Right atrium auricular region (tissue), 2 donors: Measurements from ENCODE around the gene QPCTL. TPM values are rescaled to one million over a fixed set of nuclear protein-coding genes. Genes with fewer than 3 reads are reported as not detected.
A peak's percentile ranks its signal among the peaks of the same experiment; 100 is the strongest.

Experiments used
- DNase-seq: peaks from one replicate; pipeline ENCODE4 v3.0.0-alpha.2; 2019; ENCODE audit warnings: low spot score
- H3K27ac ChIP-seq, 2 donors: fragments of 200-600 bp; sonication (generic); 1 replicate in 1 of 2; 2 replicates in 1 of 2; pipeline ENCODE4 v1.5.1; 2016 to 2019
- H3K27me3 ChIP-seq, 2 donors: fragments of 200-600 bp; sonication (generic); one replicate each; pipeline versions ENCODE4 v1.5.1 to v1.6.0; 2017 to 2019
- H3K36me3 ChIP-seq: fragments of 200-600 bp; sonication (generic); one replicate; pipeline ENCODE4 v1.5.1; 2016
- H3K4me1 ChIP-seq, 2 donors: fragments of 200-600 bp; sonication (generic); one replicate each; pipeline versions ENCODE4 v1.5.1 to v1.6.0; 2017 to 2019
- H3K4me3 ChIP-seq, 2 donors: fragments of 200-600 bp; sonication (generic); 1 replicate in 1 of 2; 2 replicates in 1 of 2; pipeline ENCODE4 v1.5.1; 2017 to 2019; ENCODE audit warnings: mild to moderate bottlenecking in 1 of 2, moderate library complexity in 1 of 2
- H3K9me3 ChIP-seq, 2 donors: fragments of 200-600 bp; sonication (generic); one replicate each; pipeline ENCODE4 v1.5.1; 2019
- total RNA-seq, 2 donors: library from RNA; depleted of rRNA; stranded (reverse); fragments of >200 nt; gene quantifications; one replicate each; pipeline ENCODE4 v1.1.0, GENCODE V29; 2016
- TF ChIP-seq, protein P1 (sequence below), 2 donors: fragments of 200-600 bp; sonication (generic); IDR thresholded peaks; one replicate each; pipeline ENCODE4 v1.5.1; 2019; ENCODE audit warnings: antibody characterized with exemption in 2 of 2

The QPCTL gene
- total RNA-seq = 1 to 10 TPM; 2.4 to 3.0 TPM

DNA sequence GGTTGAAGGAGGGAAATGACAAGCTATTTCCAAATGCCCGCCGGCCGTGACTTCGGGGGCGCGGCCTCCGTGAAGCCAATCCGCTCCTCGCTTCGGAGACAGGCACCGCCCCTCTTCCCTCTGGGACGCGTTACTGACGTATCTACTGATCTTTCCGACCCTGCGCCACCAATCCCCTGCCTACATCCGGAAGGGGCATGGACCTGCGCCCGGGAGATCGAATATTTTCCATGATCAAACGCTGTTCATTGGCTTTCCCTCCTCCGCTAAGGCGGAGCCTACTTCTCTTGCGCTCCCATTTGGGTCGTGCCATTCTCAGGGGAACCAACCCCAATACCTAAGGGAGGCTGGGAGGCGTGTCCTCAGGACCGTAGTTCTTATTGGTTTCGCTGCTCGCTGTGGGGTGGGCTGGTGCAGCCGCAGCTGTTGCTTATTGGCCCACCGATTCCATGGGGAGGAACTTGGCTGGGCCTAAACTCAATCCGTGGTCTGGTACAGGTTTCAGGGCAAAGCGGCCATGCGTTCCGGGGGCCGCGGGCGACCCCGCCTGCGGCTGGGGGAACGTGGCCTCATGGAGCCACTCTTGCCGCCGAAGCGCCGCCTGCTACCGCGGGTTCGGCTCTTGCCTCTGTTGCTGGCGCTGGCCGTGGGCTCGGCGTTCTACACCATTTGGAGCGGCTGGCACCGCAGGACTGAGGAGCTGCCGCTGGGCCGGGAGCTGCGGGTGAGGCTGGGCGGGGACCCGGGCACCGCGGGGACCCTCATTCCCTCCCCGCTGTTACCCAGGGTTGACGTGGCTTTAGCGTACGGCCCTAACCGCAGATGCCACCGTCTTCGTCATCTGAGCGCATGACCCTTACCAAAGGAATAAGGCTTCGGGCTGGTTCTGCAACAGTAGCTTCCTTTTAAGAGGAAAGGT is at the start of gene QPCTL:
TSS of gene QPCTL (plus strand) at position 480 of the 919 bp plus-strand sequence. CDS start at position 518, 38 bp downstream.
- H3K36me3 ChIP-seq = peaks cover 20% of the 10 kb centered on the region
- H3K27me3 ChIP-seq = no peaks in the 10 kb centered on the region
- H3K9me3 ChIP-seq = no peaks in the 10 kb centered on the region
- peak; percentile 98 for DNase-seq
- H3K27ac ChIP-seq = peak within 1 kb of the TSS; percentile 86 to 92
- TF ChIP-seq, protein P1, sequence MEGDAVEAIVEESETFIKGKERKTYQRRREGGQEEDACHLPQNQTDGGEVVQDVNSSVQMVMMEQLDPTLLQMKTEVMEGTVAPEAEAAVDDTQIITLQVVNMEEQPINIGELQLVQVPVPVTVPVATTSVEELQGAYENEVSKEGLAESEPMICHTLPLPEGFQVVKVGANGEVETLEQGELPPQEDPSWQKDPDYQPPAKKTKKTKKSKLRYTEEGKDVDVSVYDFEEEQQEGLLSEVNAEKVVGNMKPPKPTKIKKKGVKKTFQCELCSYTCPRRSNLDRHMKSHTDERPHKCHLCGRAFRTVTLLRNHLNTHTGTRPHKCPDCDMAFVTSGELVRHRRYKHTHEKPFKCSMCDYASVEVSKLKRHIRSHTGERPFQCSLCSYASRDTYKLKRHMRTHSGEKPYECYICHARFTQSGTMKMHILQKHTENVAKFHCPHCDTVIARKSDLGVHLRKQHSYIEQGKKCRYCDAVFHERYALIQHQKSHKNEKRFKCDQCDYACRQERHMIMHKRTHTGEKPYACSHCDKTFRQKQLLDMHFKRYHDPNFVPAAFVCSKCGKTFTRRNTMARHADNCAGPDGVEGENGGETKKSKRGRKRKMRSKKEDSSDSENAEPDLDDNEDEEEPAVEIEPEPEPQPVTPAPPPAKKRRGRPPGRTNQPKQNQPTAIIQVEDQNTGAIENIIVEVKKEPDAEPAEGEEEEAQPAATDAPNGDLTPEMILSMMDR (IDR thresholded peaks at IDR 0.05) = no peak
- H3K4me1 ChIP-seq = peaks cover 0 to 19% of the 10 kb centered on the region in 2 donors
- H3K4me3 ChIP-seq = peak within 1 kb of the TSS; percentile 81 to 85

DNA sequence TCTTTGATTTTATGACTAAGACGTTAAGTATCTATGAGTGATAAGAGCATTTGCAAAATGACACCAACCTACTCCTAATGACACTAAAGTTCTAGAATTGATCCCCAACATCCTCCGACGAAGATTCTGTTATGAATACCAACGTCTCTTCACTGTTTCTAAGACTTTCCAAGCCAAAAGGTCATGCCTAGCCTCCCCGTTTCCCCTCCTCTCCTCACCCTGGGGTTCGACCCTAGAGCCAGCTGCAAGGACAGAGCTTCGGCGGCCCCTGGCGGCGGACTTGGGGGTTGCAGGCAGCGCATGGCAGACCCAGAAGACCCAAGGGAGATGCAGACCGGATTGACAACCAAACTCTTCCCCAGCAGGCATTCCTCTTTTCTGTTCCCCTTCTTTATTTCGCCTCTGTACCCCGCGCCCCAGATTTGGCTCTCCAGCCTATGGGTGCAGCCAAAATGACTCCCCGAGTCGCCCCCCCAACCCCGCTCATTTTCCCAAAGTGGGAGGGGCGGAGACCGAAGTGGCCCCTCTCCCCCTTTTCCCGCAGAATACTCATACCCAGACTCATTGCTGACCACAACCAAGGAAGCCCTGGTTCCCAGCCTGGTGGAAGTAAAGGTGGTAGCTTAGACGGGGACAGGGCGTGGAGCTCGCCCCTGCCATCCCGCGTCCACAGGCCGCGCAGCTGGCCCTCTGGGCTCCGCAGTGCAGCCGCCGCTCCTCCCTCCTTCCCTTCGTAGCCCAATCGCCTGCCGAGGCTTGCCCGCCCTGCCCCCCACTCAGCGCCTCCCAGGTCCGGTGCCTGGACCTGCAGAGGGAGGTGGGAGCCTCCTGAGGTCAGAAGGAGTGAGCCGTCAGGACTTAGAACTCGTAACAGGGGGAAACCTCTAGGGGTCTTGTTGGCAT is 49.2 kb upstream of the QPCTL start:
- Histone ChIP-seq H3K36me3 (no peaks in the 10 kb centered on the region), H3K27ac (no peak overlapping the region), H3K27me3 (no peaks in the 10 kb centered on the region), H3K9me3 (no peaks in the 10 kb centered on the region), H3K4me1 (peaks cover 0 to 45% of the 10 kb centered on the region in 2 donors), H3K4me3 (no peak overlapping the region)
- TF ChIP-seq, protein P1 (IDR thresholded peaks at IDR 0.05) = peak; percentile 99
- peak; percentile 84 for DNase-seq

DNA sequence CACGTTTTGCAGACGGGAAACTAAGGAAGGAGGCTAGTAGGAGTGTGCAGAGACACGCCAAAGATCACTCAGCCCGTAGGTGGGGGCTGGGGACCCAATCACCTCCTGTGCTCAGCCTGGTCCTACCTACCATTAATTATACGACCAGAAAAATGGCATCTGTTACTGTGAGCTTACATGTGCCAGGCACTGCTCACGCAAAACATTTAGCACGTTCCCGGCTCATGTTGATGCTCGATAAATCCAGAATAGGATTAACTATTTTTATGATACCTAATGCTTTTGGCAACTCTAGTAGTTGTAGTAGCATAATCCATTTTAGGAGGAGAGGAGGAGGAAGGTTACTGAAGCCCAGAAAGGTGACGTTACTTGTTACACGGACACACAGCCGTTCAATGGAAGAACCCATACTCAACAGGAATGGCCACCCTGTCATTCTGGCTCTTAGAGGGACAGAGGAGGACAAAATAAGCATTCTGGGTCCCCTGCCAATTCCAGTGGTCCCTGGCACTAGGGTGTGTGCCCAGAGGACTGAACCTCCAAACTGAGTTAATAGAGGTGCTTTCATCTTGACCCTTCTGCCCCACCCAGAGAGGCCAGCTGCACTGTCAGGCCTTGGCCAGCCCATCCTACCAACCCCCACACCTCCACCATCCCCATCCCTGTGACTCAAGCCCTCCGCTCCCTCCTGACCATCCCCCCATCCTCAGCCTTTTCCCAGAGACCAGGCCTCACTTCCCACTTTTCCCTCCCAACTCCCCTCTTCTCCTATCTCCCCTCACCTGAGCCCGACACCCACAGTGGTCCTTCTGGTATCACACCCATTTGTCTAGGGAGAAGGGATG is 48.3 kb upstream of the QPCTL start:
- Histone ChIP-seq H3K36me3 (no peaks in the 10 kb centered on the region), H3K4me3 (no peak overlapping the region), H3K4me1 (peaks cover 0 to 37% of the 10 kb centered on the region in 2 donors), H3K27ac (no peak overlapping the region), H3K27me3 (no peaks in the 10 kb centered on the region), H3K9me3 (no peaks in the 10 kb centered on the region)
- TF ChIP-seq, protein P1 (IDR thresholded peaks at IDR 0.05) = no peak
- no peak for DNase-seq

DNA sequence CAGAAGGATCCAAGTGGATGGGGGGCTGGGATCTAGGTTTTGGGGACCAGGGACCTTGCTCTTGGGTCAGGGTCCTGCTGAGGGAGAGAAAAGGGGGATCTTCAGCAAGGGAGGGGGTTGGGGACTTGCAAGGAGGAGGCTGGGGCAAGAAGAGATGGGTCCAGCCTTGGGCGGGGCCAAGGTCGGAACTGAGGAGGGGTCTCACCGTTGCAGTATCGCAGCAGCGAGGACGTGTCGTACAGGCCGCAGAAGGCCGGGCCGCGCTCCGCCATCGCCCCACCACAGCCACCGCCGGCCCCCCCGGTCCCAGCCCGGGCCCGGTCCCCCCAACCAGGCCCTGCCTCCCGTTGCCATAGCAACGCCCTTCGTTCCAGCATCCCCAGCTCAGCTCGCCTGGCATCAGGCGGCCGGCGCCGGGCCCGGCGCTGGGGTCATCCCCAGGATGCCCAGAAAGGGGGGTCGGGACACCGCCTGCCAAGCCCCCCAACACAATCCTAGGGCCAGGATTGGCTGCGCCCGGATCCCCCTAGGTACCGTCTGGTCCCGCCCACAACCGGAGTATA is 47.3 kb upstream of the QPCTL start:
- peaks cover 0 to 33% of the 10 kb centered on the region in 2 donors for H3K4me1 ChIP-seq
- no peaks in the 10 kb centered on the region for H3K36me3 ChIP-seq
- DNase-seq = no peak
- TF ChIP-seq, protein P1 (IDR thresholded peaks at IDR 0.05) = no peak
- no peaks in the 10 kb centered on the region for H3K27me3 ChIP-seq
- no peak overlapping the region for H3K27ac ChIP-seq
- peak overlapping the region; percentile 41 to 49 for H3K4me3 ChIP-seq
- no peaks in the 10 kb centered on the region for H3K9me3 ChIP-seq
